ENCODE measurements around the gene TMEM175.

TMEM175 gene

DNA sequence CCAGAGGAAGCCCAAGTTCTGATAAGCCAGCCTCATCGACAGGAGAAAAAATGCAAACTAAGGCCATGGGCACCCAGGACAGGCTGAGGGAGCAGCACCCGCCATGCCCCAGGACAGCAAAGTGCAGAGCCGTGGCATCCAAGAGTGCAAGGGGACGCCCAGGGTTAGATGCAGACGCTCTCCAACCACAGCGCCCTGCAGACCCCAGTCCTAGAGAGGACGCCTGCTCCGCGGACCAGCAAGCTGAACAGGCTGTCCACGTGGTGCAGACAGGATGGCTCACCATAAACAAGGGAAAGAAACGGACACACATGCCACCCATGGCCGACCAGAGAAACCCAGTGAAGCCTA lies 32.7 kb upstream of the TMEM175 start:
- no peak for DNase-seq

- no peak for DNase-seq
Measured at GRCh38 chr4:900073-900472, 32.2 kb upstream of the TMEM175 start.

GRCh38 chr4:900721-901120 lies 31.5 kb upstream of the TMEM175 start:
- no peak for DNase-seq

DNA sequence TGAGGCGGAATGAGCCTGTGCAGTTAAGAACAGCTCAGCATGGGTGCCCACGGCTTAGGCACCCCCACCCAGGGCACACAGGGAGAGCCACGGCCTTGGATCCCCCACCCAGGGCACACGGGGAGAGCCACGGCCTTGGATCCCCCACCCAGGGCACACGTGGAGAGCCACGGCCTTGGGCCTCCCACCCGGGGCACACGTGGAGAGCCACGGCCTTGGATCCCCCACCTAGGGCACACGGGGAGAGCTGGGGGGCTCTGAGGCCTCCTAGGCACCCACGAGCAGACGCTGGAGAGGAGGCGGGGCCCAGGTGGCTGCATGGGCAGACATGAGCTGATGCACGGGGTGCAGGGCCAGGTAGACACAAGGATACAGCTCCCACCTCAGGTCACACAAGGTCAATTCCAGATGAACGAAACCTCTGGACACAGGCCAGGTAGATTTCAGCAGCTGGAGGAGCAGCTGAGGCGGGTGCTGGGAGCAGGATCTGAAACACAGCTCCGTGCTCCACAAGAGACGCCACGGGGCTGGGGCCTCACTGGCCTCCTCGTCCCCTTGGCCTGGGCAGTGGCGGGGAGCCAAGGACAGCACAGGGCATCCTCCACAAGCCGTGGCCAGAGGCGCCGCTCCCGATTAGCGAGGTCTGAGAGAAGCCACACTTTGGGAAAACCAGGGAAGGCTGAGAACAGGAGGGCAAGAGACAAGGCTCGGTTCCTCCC lies 30.9 kb upstream of the TMEM175 start:
- DNase-seq: no peak

GRCh38 chr4:903066-904046 lies 28.9 kb upstream of the TMEM175 start:
- no peak for DNase-seq

- DNase-seq: no peak
Measured at GRCh38 chr4:905485-906338, 26.5 kb upstream of the TMEM175 start.

- no peak for DNase-seq
Measured at GRCh38 chr4:906339-907102, 25.7 kb upstream of the TMEM175 start.

GRCh38 chr4:907103-907400 lies 25.2 kb upstream of the TMEM175 start:
- no peak for DNase-seq

DNA sequence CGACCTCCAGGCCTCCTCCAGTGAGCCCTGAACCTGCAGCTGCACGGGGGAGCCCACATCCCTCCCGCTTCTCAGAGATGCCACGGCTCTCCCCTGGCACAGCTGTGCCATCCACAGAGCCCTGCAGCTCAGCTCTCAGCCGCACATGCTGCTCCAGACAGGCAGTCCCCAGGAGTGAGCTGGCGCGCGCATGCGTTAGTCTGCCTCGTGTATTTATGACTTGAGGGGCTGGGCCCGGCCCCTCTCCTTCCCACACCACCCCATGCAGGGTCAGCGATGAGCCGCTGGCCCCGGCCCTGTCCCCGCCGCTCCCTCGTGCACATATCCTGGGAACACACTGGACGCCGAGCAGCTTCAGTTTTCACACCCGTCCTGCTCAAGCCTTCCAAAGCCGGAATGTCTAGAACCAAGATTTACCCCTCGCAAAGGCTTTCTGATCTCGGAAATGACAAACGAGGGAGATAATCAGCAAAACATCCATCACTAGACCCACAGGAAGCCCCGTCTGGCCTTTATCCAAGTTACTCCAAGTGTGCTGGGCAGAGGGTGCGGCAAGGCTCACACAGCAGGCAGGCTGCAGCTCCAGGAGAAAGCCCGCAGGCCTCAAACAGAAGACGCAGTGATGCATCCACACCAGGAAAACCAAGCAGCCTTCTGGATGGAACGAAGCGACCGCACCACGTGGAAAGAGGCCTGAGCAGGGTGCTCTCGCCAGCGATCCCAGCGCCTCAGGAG lies 24.4 kb upstream of the TMEM175 start:
- no peak for DNase-seq

DNA sequence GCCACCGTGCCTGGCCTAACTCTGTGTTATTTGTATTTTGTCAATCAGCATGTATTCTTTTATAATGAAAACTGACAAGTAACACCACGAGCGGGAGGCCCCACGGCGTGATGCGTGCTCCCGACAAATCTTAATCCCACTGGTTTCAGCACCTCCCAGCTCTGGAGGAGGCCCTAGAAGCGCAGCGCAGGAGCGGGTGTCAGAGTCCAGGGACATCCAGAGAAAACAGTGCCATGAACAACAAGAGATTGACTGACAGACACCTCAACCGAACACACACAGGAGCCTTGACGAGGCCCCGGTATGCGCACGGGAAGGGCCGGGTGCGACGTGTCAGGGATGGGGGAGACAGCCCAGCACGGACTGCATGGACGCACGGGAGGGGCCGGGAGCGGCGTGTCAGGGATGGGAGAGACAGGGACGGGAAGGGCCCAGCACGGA lies 23.1 kb upstream of the TMEM175 start:
- DNase-seq: no peak

GRCh38 chr4:909821-910220 lies 22.4 kb upstream of the TMEM175 start:
- DNase-seq: no peak

GRCh38 chr4:910366-911091 lies 21.7 kb upstream of the TMEM175 start:
- DNase-seq: no peak

GRCh38 chr4:911221-911751 lies 21.0 kb upstream of the TMEM175 start:
- DNase-seq: no peak

DNA sequence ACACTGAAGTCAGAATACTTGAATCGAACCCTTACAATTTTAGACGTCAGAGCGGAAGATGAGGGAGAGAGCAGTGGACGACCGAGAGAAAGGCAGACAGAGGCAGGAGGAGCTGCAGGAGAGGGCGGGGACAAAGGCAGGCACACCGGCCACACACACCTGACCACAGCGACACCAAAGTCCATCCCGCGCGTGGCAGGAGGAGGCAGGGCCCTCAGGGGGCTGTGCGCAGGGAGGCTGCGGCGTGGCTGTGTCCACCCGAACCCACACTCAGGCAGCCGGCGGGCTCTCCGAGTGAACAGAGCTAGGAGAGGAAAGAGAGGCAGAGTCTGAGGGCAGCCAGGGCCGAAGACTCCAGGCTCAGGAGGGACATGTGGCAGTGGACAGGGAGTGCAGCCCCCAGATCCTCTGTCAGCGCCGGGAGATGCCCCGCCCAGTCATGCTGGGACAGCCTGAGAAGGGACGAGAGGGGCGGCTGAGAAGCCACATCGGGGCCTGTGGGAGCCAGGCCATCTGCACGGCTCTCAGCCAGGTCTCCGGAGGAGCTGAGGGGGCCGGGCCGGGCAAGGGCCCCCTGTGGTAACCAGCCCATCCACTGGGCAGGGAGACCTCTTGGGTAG lies 20.3 kb upstream of the TMEM175 start:
- no peak for DNase-seq

GRCh38 chr4:912548-913279 lies 19.5 kb upstream of the TMEM175 start:
- DNase-seq: no peak

DNA sequence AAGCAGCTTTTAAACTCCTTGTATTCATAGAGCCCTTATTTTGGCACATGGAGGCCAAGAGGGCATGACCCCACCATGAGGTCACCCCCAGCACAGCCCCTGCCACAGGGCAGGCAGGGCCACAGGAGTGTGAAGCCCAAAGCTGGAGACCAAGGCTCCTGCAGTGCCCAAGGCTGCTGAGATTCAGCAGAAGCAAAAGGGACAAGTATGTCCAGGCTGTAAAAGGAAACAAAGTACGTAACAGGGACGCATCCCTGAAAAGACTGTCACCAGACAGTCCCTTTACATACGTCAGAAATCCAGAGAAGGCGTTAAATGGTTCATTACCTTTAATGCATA lies 19.0 kb upstream of the TMEM175 start:
- no peak for DNase-seq

GRCh38 chr4:914531-914930 lies 17.7 kb upstream of the TMEM175 start:
- DNase-seq: no peak

- DNase-seq: no peak
Measured at GRCh38 chr4:915041-915474, 17.2 kb upstream of the TMEM175 start.

GRCh38 chr4:915595-915994 lies 16.7 kb upstream of the TMEM175 start:
- no peak for DNase-seq

- no peak for DNase-seq
Measured at GRCh38 chr4:917466-917865, 14.8 kb upstream of the TMEM175 start.
